ENCODE results near the gene SMYD3. TPM values are rescaled to one million over a fixed set of nuclear protein-coding genes. Genes with fewer than 3 reads are reported as not detected.

Gene SMYD3
- total and polyA plus RNA-seq, 2 experiments from 2014 or later: 30.8 to 68.5 TPM

GRCh38 chr1:245704765-245705164 is 802.3 kb downstream of the SMYD3 start:
- H4K20me1 ChIP-seq (ENCODE audit: insufficient read depth, poor library complexity, severe bottlenecking): no peaks in the 10 kb centered on the region
- H3K36me3 ChIP-seq (replicated peaks; ENCODE audit: insufficient read depth, low read depth): no peaks in the 10 kb centered on the region
- WGBS (ENCODE audit: low lambda C conversion rate, missing lambda C conversion rate): 98% methylated on average over 7 of the region's 7 CpGs
- no peak overlapping the region for H3K27ac ChIP-seq
- TF ChIP-seq CTCF (IDR thresholded peaks at IDR 0.05; ENCODE audit: poor library complexity) (no peak), EZH2phosphoT487 (IDR thresholded peaks at IDR 0.05; ENCODE audit: low read depth, severe bottlenecking, unreplicated experiment) (no peak), EZH2 (IDR thresholded peaks at IDR 0.05; ENCODE audit: borderline replicate concordance) (no peak)
- no peaks in the 10 kb centered on the region for H3K4me1 ChIP-seq (ENCODE audit: insufficient read depth)
- no peaks in the 10 kb centered on the region for H3K27me3 ChIP-seq
- no peaks in the 10 kb centered on the region for H3K9me3 ChIP-seq (ENCODE audit: low read depth)
- no peak overlapping the region for H2AFZ ChIP-seq
- no peak for DNase-seq (ENCODE audit: low spot score)
- no peak overlapping the region for H3K4me3 ChIP-seq
- no peaks in the 10 kb centered on the region for H3K79me2 ChIP-seq
- no peaks in the 10 kb centered on the region for H3K9me2 ChIP-seq (replicated peaks; ENCODE audit: insufficient read depth)
- no peak overlapping the region for H3K4me2 ChIP-seq

- no peak for DNase-seq (ENCODE audit: low spot score)
- Histone ChIP-seq H3K9me3 (ENCODE audit: low read depth) (no peaks in the 10 kb centered on the region), H3K79me2 (no peaks in the 10 kb centered on the region), H3K4me1 (ENCODE audit: insufficient read depth) (no peaks in the 10 kb centered on the region), H3K4me2 (no peak overlapping the region), H4K20me1 (ENCODE audit: insufficient read depth, poor library complexity, severe bottlenecking) (no peaks in the 10 kb centered on the region), H3K27ac (no peak overlapping the region), H3K36me3 (replicated peaks; ENCODE audit: insufficient read depth, low read depth) (no peaks in the 10 kb centered on the region), H3K27me3 (no peaks in the 10 kb centered on the region), H3K9me2 (replicated peaks; ENCODE audit: insufficient read depth) (no peaks in the 10 kb centered on the region), H2AFZ (no peak overlapping the region), H3K4me3 (no peak overlapping the region)
- TF ChIP-seq EZH2phosphoT487 (IDR thresholded peaks at IDR 0.05; ENCODE audit: low read depth, severe bottlenecking, unreplicated experiment): no peak
- no peak for TF ChIP-seq EZH2 (IDR thresholded peaks at IDR 0.05; ENCODE audit: borderline replicate concordance)
- TF ChIP-seq CTCF (IDR thresholded peaks at IDR 0.05; ENCODE audit: poor library complexity): no peak
- WGBS (ENCODE audit: low lambda C conversion rate, missing lambda C conversion rate): 94% methylated on average over 6 of the region's 6 CpGs
Observed at GRCh38 chr1:245704341-245704740, 802.7 kb downstream of the SMYD3 start.

GRCh38 chr1:245702346-245702745 is 804.7 kb downstream of the SMYD3 start:
- Histone ChIP-seq H3K9me3 (ENCODE audit: low read depth) (no peaks in the 10 kb centered on the region), H3K4me1 (ENCODE audit: insufficient read depth) (no peaks in the 10 kb centered on the region), H3K9me2 (replicated peaks; ENCODE audit: insufficient read depth) (no peaks in the 10 kb centered on the region), H4K20me1 (ENCODE audit: insufficient read depth, poor library complexity, severe bottlenecking) (no peaks in the 10 kb centered on the region), H3K4me2 (no peak overlapping the region), H3K4me3 (no peak overlapping the region), H3K27ac (no peak overlapping the region), H3K36me3 (replicated peaks; ENCODE audit: insufficient read depth, low read depth) (no peaks in the 10 kb centered on the region), H2AFZ (no peak overlapping the region), H3K79me2 (no peaks in the 10 kb centered on the region), H3K27me3 (no peaks in the 10 kb centered on the region)
- WGBS (ENCODE audit: low lambda C conversion rate, missing lambda C conversion rate): 97% methylated on average over 13 of the region's 13 CpGs
- no peak for DNase-seq (ENCODE audit: low spot score)
- TF ChIP-seq CTCF (IDR thresholded peaks at IDR 0.05; ENCODE audit: poor library complexity) (no peak), EZH2phosphoT487 (IDR thresholded peaks at IDR 0.05; ENCODE audit: low read depth, severe bottlenecking, unreplicated experiment) (no peak), EZH2 (IDR thresholded peaks at IDR 0.05; ENCODE audit: borderline replicate concordance) (no peak)

GRCh38 chr1:245701631-245702030 is 805.4 kb downstream of the SMYD3 start:
- no peak overlapping the region for H3K4me3 ChIP-seq
- no peaks in the 10 kb centered on the region for H3K36me3 ChIP-seq (replicated peaks; ENCODE audit: insufficient read depth, low read depth)
- H3K27me3 ChIP-seq: no peaks in the 10 kb centered on the region
- no peak for TF ChIP-seq EZH2 (IDR thresholded peaks at IDR 0.05; ENCODE audit: borderline replicate concordance)
- no peak for TF ChIP-seq EZH2phosphoT487 (IDR thresholded peaks at IDR 0.05; ENCODE audit: low read depth, severe bottlenecking, unreplicated experiment)
- no peak for TF ChIP-seq CTCF (IDR thresholded peaks at IDR 0.05; ENCODE audit: poor library complexity)
- no peaks in the 10 kb centered on the region for H3K9me2 ChIP-seq (replicated peaks; ENCODE audit: insufficient read depth)
- 94% methylated on average over 7 of the region's 7 CpGs for WGBS (ENCODE audit: low lambda C conversion rate, missing lambda C conversion rate)
- H3K4me2 ChIP-seq: no peak overlapping the region
- no peaks in the 10 kb centered on the region for H3K79me2 ChIP-seq
- no peaks in the 10 kb centered on the region for H3K9me3 ChIP-seq (ENCODE audit: low read depth)
- H3K27ac ChIP-seq: no peak overlapping the region
- no peaks in the 10 kb centered on the region for H4K20me1 ChIP-seq (ENCODE audit: insufficient read depth, poor library complexity, severe bottlenecking)
- no peaks in the 10 kb centered on the region for H3K4me1 ChIP-seq (ENCODE audit: insufficient read depth)
- no peak for DNase-seq (ENCODE audit: low spot score)
- no peak overlapping the region for H2AFZ ChIP-seq

Measured in hepatocyte (in vitro differentiated cells).